Right atrium auricular region (tissue), 2 donors: Measurements from ENCODE around the gene CD244. TPM values are rescaled to one million over a fixed set of nuclear protein-coding genes. Genes with fewer than 3 reads are reported as not detected.

ENCODE experiments used
- DNase-seq: peaks from one replicate; pipeline ENCODE4 v3.0.0-alpha.2; 2019; ENCODE audit warnings: low spot score
- H3K27ac ChIP-seq, 2 donors: fragments of 200-600 bp; sonication (generic); 1 replicate in 1 of 2; 2 replicates in 1 of 2; pipeline ENCODE4 v1.5.1; 2016 to 2019
- H3K27me3 ChIP-seq, 2 donors: fragments of 200-600 bp; sonication (generic); one replicate each; pipeline versions ENCODE4 v1.5.1 to v1.6.0; 2017 to 2019
- H3K36me3 ChIP-seq: fragments of 200-600 bp; sonication (generic); one replicate; pipeline ENCODE4 v1.5.1; 2016
- H3K4me1 ChIP-seq, 2 donors: fragments of 200-600 bp; sonication (generic); one replicate each; pipeline versions ENCODE4 v1.5.1 to v1.6.0; 2017 to 2019
- H3K4me3 ChIP-seq, 2 donors: fragments of 200-600 bp; sonication (generic); 1 replicate in 1 of 2; 2 replicates in 1 of 2; pipeline ENCODE4 v1.5.1; 2017 to 2019; ENCODE audit warnings: mild to moderate bottlenecking in 1 of 2, moderate library complexity in 1 of 2
- H3K9me3 ChIP-seq, 2 donors: fragments of 200-600 bp; sonication (generic); one replicate each; pipeline ENCODE4 v1.5.1; 2019
- CTCF ChIP-seq, 2 donors: fragments of 200-600 bp; sonication (generic); IDR thresholded peaks; one replicate each; pipeline ENCODE4 v1.5.1; 2019; ENCODE audit warnings: antibody characterized with exemption in 2 of 2
- total RNA-seq, 2 donors: library from RNA; depleted of rRNA; stranded (reverse); fragments of >200 nt; gene quantifications; one replicate each; pipeline ENCODE4 v1.1.0, GENCODE V29; 2016

The CD244 gene
- total RNA-seq, 2 donors from 2014 or later = 0.41 to 0.86 TPM

GRCh38 chr1:160864173-160864572, 1.5 kb upstream of the CD244 start:
- DNase-seq = no peak
- Histone ChIP-seq H3K27ac (no peak overlapping the region), H3K9me3 (no peaks in the 10 kb centered on the region), H3K36me3 (no peaks in the 10 kb centered on the region), H3K4me3 (no peak overlapping the region), H3K4me1 (no peaks in the 10 kb centered on the region), H3K27me3 (no peaks in the 10 kb centered on the region)
- no peak for TF ChIP-seq CTCF (IDR thresholded peaks at IDR 0.05)

GRCh38 chr1:160863774-160864131, 1.1 kb upstream of the CD244 start:
- no peaks in the 10 kb centered on the region for H3K9me3 ChIP-seq
- no peak overlapping the region for H3K4me3 ChIP-seq
- no peak for TF ChIP-seq CTCF (IDR thresholded peaks at IDR 0.05)
- H3K36me3 ChIP-seq = no peaks in the 10 kb centered on the region
- H3K4me1 ChIP-seq = no peaks in the 10 kb centered on the region
- no peak overlapping the region for H3K27ac ChIP-seq
- no peak for DNase-seq
- no peaks in the 10 kb centered on the region for H3K27me3 ChIP-seq

GRCh38 chr1:160863061-160863773, 530 bp upstream of the CD244 start:
- no peak for DNase-seq
- no peaks in the 10 kb centered on the region for H3K36me3 ChIP-seq
- H3K4me3 ChIP-seq = no peak overlapping the region
- no peak for TF ChIP-seq CTCF (IDR thresholded peaks at IDR 0.05)
- H3K27me3 ChIP-seq = no peaks in the 10 kb centered on the region
- no peaks in the 10 kb centered on the region for H3K4me1 ChIP-seq
- peak overlapping the region in 1 of 2 donors; percentile 29 for H3K27ac ChIP-seq
- H3K9me3 ChIP-seq = no peaks in the 10 kb centered on the region

- Histone ChIP-seq H3K4me3 (no peak overlapping the region), H3K36me3 (no peaks in the 10 kb centered on the region), H3K27ac (no peak overlapping the region), H3K27me3 (no peaks in the 10 kb centered on the region), H3K4me1 (no peaks in the 10 kb centered on the region), H3K9me3 (no peaks in the 10 kb centered on the region)
- TF ChIP-seq CTCF (IDR thresholded peaks at IDR 0.05) = no peak
- DNase-seq = no peak
Observed at GRCh38 chr1:160860840-160861505, 1.7 kb downstream of the CD244 start.

GRCh38 chr1:160859166-160859565, 3.5 kb downstream of the CD244 start:
- DNase-seq = no peak

More at GRCh38 chr1:160859166-160859565, 3.5 kb downstream of the CD244 start:
- H3K4me3 ChIP-seq = no peak overlapping the region
- H3K27me3 ChIP-seq = no peaks in the 10 kb centered on the region
- H3K36me3 ChIP-seq = no peaks in the 10 kb centered on the region
- H3K9me3 ChIP-seq = no peaks in the 10 kb centered on the region
- no peaks in the 10 kb centered on the region for H3K4me1 ChIP-seq
- TF ChIP-seq CTCF (IDR thresholded peaks at IDR 0.05) = no peak
- H3K27ac ChIP-seq = no peak overlapping the region
